H54 (cell line): ENCODE measurements around the gene SFXN4.
A peak's percentile ranks its signal among the peaks of the same experiment; 100 is the strongest.

Source experiments
- DNase-seq: peaks from one replicate; pipeline ENCODE4 v3.0.0; 2011; ENCODE audit warnings: low spot score, mixed read lengths; ENCODE audit not compliant: insufficient read length
- FAIRE-seq: peaks from 3 replicates; lab custom pipeline; 2011; peaks lifted over from hg19 to GRCh38; lab: Jason Lieb, UNC
- POLR2A ChIP-seq: IDR thresholded peaks from 2 replicates; pipeline ENCODE4 v1.6.1; 2011; ENCODE audit warnings: low read depth, mild to moderate bottlenecking, low read length

SFXN4 gene

GRCh38 chr10:119165171-119166117 is at the start of gene SFXN4:
TSS of gene SFXN4 (minus strand) at chr10:119165714. CDS start at chr10:119165647, 67 bp downstream.
- TF ChIP-seq POLR2A: peak; percentile 40; the same call in 1 of the 2 replicates
- DNase-seq (peak; percentile 60), FAIRE-seq (no peak)

GRCh38 chr10:119211625-119212441 is 46.3 kb upstream of the SFXN4 start:
- no peak for DNase-seq
- no peak for TF ChIP-seq POLR2A
- no peak for FAIRE-seq

- no peak for TF ChIP-seq POLR2A
- no peak for DNase-seq
- FAIRE-seq: no peak
Observed at GRCh38 chr10:119211176-119211575, 45.7 kb upstream of the SFXN4 start.

- FAIRE-seq (no peak), DNase-seq (no peak)
- no peak for TF ChIP-seq POLR2A
Observed at GRCh38 chr10:119210633-119211032, 45.1 kb upstream of the SFXN4 start.

GRCh38 chr10:119209736-119210355 is 44.3 kb upstream of the SFXN4 start:
- FAIRE-seq (no peak), DNase-seq (no peak)

GRCh38 chr10:119209035-119209735 is 43.7 kb upstream of the SFXN4 start:
- no peak for FAIRE-seq
- no peak for TF ChIP-seq POLR2A
- DNase-seq: peak; percentile 42

More at GRCh38 chr10:119209736-119210355, 44.3 kb upstream of the SFXN4 start:
- no peak for TF ChIP-seq POLR2A

- no peak for TF ChIP-seq POLR2A
- peak; percentile 28 for DNase-seq
- no peak for FAIRE-seq
Observed at GRCh38 chr10:119208553-119208940, 43.0 kb upstream of the SFXN4 start.

- TF ChIP-seq POLR2A: 0 out of 2 replicates have a peak, but pooled peaks have one; percentile 6
- peak; percentile 21 for DNase-seq
- FAIRE-seq: no peak
Observed at GRCh38 chr10:119207713-119208552, 42.4 kb upstream of the SFXN4 start.

- peak; percentile 82 for TF ChIP-seq POLR2A
- DNase-seq (peak; percentile 94), FAIRE-seq (no peak)
Observed at GRCh38 chr10:119207366-119207666, 41.8 kb upstream of the SFXN4 start, which contains the start of gene GRK5. TSS of gene GRK5 (plus strand) at chr10:119207571. CDS start at chr10:119207918, 347 bp downstream.

GRCh38 chr10:119206603-119207365 is 41.3 kb upstream of the SFXN4 start:
- FAIRE-seq (no peak), DNase-seq (peak; percentile 50)
- peak; percentile 41; the same call in 1 of the 2 replicates for TF ChIP-seq POLR2A

- TF ChIP-seq POLR2A: peak; percentile 10; the same call in 1 of the 2 replicates
- DNase-seq (peak; percentile 45), FAIRE-seq (no peak)
Observed at GRCh38 chr10:119205894-119206602, 40.5 kb upstream of the SFXN4 start.

GRCh38 chr10:119203006-119203405 is 37.5 kb upstream of the SFXN4 start:
- no peak for TF ChIP-seq POLR2A
- FAIRE-seq (no peak), DNase-seq (peak; percentile 41)
